Medulla oblongata (tissue), 1 donor: ENCODE measurements around the gene COLEC12.

Experiments
- DNase-seq: peaks from one replicate; pipeline ENCODE4 v3.0.0-alpha.2; 2015; ENCODE audit errors: extremely low spot score

COLEC12 gene

DNA sequence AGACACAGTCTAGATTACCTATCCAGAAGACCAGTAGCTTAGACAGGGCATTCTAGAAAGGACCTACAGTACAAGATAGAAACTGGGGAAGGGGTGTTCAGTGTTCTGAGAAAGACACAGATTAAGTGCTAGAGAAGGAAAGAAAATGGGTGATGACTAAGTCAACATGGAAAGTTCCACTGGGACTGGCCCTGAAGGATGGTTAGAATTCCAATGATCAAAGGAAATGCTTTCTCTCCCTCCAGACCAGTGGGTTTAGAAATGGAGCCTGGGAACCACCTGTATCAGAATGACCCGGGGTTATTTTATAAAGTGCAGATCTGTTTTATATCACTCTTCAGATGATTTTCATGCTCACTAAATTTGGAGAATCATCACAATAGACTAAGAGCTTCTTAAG, 5.8 kb upstream of the COLEC12 start:
- no peak for DNase-seq

DNA sequence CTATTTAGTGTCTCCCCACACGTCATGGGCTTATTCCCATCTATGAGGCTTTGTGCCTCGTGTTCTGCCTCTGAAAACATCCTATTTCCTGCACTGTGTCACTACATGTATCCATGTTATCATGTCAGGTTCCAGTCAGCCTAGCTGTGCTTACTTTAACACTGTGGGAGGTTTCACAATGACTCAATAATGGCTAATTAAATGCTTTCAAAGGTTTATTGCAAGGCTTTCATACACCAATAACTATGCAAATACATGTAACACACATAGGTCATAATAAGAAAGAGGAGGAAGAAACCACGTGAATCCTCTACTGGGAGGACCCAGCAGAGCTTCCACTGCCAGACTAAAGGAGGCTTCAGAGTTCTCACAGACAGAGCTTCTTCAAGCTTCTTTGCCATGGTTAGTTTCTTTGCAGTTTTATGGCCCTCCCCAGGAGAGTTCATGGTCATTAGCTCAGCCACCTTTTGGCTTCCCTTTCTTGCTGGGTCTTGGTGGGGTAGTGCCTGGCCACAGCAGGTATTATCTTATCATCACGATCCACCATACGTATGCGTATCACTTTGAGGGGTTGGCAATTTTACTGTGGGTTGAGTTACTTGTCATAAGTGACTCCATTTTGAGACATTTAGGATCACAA, 5.1 kb upstream of the COLEC12 start:
- DNase-seq = no peak

DNA sequence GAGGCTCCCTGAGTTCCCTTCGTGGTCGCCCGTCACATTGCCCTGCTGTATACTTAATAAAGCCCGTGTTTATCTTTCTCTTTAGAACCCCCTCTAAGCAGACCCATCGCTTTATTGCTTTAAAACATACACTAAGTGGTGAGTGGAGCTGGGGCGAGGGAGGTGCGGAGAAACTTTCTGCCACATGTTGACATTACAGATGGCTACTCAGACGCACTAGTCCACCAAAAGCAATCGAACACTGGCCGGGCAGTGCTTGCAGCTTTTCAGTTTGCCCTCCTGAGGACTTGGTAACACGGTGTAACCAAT, 859 bp upstream of the COLEC12 start:
- no peak for DNase-seq

DNA sequence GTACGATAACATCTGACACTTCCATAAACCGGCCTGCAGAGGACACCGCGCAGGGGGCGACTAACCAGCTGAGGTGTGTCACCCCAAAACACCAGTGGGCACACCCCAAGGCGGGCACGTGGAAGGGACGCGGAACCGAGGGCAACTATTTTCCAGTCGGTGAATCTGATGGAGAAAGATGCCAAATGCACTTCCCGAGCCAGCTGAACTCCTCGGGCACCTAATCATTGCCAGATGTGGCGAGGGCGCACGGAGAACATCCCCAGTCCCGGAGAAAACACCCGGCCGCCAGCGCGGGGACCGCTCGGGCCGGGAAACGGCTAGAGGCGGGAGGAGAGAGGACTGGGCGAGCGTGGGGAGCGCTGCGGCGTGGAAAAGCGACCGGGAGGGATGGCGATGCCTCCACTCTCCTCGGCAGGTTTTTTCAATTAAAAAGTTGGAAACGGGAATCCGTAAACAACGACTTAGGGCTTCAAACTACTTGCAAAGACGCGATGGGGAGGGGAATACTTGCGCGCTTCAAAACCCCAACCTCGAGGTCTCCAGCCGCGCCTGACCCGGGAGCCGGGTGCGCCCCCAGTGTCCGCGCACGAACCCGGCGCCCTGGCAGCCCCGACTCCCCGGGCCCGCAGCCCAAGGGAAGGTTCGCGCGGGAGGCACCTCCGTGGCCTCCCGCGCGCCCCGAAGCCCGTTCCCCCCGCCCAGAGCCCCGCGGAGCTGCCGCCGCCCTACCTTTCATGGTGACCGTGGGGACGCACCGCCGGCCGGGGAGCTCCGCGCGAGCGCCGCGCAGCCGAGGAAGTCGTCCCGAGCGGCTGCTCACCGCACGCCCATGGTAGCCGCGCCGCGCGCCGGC, 497 bp downstream of the COLEC12 start:
- no peak for DNase-seq

DNA sequence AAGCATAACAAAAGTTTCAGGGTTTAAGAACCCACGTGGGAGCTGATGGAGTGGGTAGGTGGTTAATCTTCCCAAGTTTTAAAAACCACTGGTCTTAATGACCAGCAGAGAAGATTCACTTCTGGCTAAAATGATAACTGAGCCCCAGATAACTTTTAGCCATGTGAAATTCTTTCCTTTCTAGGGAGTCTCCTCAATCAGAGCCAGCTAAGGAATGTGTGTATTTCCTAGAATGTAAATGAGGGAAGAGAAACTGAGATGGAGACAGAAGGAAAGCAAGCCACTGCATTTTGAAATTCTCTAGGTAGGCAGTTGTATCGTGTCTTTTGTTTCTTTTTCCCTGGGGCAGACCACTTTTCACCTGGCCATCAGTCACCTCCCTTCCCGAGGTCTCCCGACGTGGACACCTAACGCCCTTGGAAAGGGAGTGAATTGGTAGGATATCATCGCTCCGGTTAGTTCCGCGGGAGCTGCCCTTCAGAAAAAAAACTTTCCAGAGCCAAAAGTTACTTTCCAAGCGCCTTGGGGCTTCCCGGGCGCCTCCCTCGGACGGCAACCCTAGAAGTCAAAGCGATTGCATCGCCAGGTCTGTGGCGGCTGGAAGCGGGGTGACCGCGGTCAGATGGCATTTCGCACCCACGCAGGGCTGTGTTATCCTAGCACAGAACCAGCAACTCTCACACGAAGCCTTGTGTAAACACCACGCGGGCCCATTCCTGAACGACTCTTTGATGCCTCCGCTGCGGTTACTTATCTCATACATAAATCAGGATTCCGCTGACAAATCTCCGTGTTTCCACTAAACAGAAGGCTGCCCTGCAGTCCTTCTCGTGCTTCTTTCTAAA, 1.3 kb downstream of the COLEC12 start:
- DNase-seq = no peak

DNA sequence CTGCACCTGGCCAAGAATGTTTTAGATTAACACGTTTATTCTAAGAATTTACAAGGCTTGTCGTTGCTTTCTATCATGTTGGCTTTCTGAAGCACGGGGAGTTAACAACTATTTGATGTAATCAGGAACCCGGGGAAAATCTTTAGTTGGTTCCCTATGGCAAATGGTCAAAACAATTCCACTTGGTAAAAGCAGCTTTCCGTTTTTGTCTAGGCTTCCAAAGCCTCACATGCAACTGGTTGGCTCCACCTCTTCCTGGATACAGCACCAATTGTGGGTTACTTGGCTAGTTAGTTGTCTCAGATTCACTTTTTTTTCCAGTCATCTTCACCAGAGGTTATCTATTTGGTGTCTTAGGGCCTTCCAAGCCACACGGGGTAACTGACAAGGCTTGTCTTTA, 2.8 kb downstream of the COLEC12 start:
- no peak for DNase-seq

DNA sequence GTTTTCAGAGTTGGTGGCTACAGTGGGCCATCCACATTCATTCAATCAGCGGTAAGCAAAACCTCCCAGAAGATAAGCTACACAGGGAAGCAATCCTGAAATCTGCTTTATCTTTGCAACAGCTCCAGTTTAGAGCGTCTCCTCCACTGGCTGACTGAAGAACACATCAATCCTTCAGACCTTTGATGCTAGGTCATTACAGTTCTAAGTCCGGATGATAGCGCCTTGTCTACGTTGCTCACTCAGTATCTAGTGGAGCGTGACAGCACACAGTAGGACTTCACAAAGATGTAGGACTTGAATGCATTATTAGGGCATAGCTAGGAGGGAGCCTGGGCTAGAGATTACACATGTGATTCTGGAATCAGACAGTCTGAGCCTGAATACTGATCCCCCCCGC, 5.0 kb downstream of the COLEC12 start:
- no peak for DNase-seq

DNA sequence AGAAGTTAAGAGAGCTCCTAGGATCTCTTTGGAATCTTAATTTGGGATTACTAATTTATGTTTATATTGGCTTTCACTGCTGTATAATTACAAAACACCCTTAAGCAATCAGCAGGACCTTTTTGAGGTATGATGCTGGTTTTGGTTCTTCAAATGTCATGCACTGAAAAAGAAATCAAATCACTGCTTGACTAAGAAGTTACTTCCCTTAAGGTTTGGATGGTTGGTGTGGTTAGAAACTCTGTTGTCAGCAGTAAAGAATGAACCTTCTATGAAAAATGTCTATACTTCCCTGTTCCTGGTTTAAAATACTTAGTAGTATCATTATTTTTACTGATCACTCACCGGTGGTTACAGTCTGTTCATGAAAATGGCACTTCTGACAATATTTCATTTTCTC, 5.5 kb downstream of the COLEC12 start:
- DNase-seq = no peak

DNA sequence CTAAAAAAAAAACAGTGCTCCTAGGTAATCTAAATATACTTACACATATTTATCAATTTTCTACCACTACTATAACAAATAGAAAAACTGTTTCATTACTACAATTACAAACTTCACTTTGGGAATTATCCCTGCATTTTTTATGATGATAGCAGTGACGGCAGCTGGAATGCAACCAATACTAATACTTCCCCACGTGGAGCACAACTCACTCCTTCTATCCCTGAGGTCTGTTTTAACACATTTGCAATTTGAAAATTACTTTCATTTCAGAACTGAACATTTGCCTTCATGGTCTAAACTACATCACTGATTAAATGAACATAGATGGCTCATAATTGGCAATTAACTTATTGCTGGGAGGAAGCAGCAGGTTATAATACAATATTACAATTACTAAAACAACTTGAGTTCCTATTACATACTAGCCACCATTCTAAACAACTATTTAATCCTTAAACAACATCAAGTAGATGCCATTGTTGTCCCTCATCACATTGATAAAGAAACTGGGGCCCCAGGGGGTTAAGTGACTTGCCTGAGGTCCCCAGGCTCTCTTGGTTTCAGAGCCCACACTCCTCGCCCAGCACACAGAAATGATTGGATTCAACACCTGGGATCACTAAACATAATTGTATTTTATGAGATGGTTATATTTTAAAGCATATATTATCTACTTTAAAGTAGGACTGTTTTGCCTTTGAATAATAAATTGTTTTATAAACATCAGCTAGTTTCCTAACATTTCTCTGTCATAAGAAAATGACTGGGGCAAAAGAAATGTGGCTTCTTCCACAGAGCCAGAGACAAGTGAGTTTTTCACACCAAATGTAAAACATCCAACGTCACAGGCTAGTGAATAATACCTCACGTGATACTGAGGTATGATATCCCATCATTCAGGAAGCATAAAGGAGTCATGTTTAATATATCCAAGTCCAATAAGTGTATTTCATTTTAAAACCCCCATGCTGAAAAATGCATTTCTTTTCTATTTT, 6.2 kb downstream of the COLEC12 start:
- no peak for DNase-seq

DNA sequence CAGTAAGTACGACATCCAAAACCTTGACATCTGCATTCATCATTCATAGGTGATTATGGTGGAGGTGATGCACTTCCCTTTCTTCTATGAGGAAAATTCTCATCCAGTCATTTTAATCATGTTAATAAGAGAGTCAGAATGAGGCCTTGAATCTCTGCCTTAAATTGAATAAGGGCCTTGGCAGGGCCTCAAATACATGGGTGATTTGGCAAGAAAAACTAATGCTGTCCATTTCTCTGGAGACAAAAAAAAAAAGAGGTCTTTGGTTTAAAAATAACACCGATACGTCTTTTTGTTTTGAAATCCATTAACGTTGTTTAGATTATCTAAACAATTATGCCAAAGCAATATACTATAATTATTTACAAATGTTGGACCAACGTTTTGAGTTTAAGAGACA, 8.1 kb downstream of the COLEC12 start:
- DNase-seq = no peak

DNA sequence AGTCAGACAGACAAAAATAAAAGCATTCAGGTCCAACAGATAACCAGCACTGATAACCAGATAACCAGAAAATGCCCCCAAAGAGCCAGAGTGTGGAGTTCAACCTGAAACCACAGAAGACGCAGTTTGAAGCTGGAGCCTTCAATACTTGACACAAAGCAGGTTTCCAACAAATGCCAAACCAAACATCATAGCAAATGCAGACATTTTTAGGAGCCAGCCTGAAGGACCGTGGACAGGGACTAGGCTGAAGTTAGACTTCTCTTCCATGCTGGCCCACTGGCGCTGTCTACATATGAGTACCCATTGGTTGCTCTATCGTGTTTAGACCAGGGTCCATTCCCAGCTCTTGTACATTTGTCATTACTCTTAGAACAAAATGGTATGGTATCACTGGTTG, 9.9 kb downstream of the COLEC12 start:
- DNase-seq = no peak

DNA sequence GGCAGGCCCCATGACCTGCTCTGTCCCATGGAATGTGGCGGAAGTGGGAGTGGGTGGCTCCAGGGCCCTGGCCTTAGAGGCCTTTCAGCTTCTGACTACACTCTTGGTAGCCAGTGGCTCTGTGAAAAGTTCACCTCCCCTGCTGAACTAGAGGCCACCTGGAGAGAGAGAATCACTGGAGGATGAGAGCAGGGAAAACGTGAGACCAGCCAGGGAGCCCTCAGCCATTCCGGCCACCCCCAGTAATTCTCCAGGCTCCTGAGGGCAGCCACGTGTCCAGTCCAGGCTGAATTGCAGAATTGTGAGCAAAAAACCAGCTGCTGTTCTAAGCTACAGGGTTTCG, 10.5 kb downstream of the COLEC12 start:
- DNase-seq = no peak

DNA sequence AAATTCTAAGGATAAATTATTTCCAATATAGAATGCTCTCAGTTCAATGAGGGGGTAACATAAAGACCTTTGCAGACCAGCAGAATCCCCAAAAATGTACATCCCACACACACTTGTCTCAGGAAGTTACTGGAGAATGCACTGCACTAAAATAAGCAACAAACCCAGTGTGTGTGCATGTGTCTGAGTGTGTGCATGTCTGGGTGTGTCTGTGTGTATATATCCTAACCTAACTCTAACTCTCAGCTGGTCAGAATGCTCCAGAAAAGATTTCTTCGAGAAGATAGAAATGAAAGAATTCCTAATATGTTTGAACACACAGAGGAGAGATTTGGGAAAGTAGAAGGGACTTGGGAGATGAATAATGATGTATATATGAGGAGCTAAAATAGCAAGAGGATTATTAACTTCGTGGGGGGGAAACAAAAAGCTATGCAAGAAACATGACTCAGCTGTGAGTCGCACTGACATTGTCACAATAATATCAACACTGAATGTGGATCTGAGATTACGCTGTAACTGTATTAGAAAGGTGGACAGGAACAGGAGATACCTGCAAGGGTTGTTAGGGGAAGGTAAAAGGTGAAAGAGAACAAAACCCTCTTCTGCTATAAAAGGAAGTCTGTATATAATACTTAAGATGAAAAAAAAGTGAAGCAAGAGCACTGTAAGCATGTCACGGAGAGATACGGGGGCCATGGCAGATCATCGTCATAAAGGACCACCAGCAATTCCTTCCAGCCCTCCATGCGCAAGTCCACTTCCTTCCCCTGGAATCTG, 11.1 kb downstream of the COLEC12 start:
- DNase-seq = no peak

DNA sequence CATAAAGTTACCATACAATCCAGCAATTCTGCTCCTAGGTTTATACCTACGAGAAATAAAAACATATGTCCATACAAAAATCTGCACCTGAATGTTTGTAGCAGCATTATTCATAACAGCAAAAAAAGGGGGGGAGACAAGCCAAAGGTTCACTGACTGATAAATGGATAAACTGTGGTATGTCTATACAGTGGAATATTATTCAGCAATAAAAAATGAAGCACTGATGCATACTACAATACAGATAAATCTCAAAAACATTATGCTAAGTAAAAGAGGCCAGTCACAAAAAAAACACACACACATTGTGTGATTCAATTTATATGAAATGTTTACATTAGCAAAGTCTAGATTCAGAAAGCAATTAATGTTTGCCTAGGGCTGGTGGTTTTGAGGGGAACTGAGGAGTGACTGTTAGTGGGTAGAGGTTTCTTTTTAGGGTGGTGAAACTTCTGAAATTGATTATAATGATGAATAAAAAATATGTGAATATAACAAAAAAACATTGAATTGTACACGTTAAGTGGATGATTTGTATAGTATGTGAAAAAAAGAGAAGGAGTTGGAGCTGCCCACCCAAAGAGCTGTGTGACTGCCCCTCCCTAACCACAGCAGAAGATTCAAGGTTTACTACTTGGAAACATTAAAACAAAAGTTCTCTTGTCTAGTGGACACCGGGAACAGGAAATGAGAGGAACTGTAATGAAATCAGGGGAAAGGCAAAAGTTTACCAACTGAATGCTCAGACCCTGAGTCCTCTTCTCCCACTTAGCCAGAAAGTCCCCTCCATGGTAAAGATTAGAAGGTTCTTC, 13.4 kb downstream of the COLEC12 start:
- DNase-seq = no peak

DNA sequence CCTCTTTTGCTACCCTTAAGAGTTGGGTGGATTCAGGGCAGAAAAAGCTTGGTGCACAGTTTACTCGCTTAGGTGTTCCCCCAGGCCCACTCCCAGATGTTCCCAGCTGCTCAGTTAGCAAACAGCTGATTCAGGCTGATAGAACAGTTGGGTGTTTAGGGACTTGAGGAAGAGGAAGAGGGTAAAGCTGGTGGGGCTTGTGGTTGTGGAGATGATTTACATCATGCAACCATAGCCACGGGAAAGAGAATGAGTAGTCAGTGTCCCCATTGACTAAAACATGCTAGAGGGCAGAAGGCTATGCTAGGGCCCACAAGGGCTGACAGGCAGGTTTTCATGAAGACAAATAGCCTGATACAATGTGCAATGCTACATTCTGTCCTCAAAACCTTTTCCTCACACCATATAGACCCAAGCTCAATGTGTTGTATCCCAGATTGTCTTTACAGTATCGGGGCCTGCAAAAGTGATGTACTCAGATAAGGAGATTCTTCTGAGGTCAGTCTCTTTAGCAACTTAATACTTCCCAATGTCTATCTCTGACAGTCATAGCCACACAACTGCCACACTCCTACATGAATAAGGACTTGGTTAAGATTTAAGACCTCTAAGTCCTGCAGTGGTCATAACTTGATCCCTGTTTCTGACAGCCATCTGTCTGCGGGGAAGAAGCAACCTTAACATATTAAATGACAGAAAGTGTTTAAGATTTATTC, 15.6 kb downstream of the COLEC12 start:
- DNase-seq = no peak

DNA sequence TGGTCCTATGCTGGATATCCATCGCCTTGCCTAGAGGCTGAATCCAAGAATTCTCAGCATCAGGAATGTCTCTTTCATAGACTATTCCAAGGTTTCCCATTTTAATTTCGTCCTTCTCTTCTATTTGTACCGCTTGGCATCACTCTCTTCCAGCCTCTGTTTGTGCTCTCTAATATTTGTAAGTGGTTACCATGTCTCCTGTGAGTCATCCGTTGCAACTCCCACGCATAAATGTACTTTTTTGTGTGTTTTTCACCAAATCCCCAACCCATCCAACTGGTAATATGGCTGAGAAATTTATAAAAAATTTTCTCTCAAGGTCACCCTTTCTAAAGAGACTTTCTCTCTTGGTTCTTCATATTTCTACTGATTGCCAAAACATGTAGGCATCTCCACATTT, 21.8 kb downstream of the COLEC12 start:
- no peak for DNase-seq

DNA sequence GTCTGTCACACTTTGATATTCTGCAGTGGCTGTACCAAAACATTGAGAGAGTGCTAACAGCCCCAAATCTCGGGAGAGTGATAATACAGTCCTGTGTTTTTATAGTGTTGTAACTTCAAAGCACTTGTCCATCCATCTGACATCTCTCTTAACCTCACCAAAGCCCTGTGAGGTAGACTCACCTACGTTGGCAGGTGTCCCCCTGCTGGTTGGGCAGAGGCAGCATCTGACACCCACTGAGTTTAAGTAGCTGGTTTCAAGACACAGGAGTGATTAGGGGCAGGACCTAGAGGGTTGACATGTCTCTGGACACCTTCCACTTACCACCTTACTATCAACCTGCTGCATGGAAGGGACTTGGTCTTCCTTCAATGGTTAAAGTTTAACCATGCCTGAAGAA, 22.9 kb downstream of the COLEC12 start:
- no peak for DNase-seq

DNA sequence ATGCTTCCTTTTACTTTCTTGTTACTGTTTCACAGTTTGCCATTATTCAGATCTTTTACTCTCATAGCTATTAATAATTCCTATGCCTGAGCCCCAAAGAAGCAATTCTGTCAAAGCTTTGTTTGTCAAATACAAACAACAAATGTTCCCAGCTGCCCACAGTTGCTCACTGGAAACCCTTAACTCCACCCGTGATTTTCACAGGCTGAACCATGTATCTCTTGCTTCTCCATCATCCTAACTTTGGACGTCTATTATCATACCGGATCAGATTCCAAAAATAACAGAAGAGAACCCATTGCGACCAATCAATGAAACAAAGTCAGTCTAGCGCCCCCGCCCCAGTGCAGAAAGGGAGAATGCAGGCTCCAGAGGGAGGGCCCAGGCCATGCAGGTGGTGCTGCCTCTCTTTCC, 24.2 kb downstream of the COLEC12 start:
- DNase-seq = no peak
